Panc1 (cell line): ENCODE results near the gene SEC14L2.

Experiments
- POLR2AphosphoS5 ChIP-seq: IDR thresholded peaks from 2 replicates; pipeline ENCODE4 v1.6.1; 2012; ENCODE audit warnings: mild to moderate bottlenecking, low read depth, low read length, moderate library complexity
- REST ChIP-seq, 2 experiments: IDR thresholded peaks; 2 replicates each; pipeline ENCODE4 v1.6.1; 2011 to 2012; ENCODE audit warnings: low read depth in 2 of 2, control low read depth in 1 of 2, low read length in 1 of 2, mild to moderate bottlenecking in 1 of 2, moderate library complexity in 1 of 2; ENCODE audit not compliant: insufficient read depth in 1 of 2
- TCF7L2 ChIP-seq: IDR thresholded peaks from 2 replicates; pipeline ENCODE4 v1.6.1; 2011; ENCODE audit warnings: mild to moderate bottlenecking, low read depth, low read length, inconsistent platforms
- TF ChIP-seq, protein P1 (sequence below): fragments of 450-650 bp; IDR thresholded peaks from 2 replicates; pipeline ENCODE4 v1.5.1; 2017; ENCODE audit warnings: mild to moderate bottlenecking

- TF ChIP-seq, protein P1, sequence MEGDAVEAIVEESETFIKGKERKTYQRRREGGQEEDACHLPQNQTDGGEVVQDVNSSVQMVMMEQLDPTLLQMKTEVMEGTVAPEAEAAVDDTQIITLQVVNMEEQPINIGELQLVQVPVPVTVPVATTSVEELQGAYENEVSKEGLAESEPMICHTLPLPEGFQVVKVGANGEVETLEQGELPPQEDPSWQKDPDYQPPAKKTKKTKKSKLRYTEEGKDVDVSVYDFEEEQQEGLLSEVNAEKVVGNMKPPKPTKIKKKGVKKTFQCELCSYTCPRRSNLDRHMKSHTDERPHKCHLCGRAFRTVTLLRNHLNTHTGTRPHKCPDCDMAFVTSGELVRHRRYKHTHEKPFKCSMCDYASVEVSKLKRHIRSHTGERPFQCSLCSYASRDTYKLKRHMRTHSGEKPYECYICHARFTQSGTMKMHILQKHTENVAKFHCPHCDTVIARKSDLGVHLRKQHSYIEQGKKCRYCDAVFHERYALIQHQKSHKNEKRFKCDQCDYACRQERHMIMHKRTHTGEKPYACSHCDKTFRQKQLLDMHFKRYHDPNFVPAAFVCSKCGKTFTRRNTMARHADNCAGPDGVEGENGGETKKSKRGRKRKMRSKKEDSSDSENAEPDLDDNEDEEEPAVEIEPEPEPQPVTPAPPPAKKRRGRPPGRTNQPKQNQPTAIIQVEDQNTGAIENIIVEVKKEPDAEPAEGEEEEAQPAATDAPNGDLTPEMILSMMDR, result no peak
- no peak for TF ChIP-seq POLR2AphosphoS5
- no peak for TF ChIP-seq REST (IDR thresholded peaks at IDR 0.05; ENCODE audit: insufficient read depth in 1 of 2, low read depth in 2 of 2, low read length in 1 of 2)
- TF ChIP-seq TCF7L2, result no peak
Measured at GRCh38 chr22:30455075-30455840, 58.4 kb downstream of the SEC14L2 start.
